ENCODE data around the gene LRRC41.
"Not testable (repeated sequence)": the region's sequence is repeated elsewhere in the genome, so short reads cannot be mapped to it uniquely, and the experiment has no call there.

LRRC41 gene

DNA sequence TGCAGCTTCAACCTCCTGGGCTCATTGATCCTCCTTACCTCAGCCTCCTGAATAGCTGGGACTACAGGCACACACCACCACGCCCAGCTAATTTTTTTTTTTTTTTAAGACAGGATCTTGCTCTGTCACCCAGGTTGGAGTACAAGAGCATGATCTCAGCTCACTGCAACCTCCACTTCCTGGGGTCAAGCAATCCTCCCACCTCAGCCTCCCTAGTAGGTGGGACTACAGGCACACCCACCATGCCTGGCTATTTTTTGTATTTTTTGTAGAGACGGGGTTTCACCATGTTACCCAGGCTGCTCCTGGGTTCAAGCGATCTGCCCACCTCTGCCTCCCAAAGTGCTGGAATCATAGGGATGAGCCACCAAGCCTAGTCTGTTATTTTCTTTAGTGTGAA, 59.6 kb downstream of the LRRC41 start:
- not testable (repeated sequence) for H2BK120ac ChIP-seq (ENCODE audit: low read depth, low read length); H3K23ac ChIP-seq (ENCODE audit: low read length); H3K79me1 ChIP-seq (ENCODE audit: low read length); H2BK5ac ChIP-seq (ENCODE audit: low read length); H3K4me1 ChIP-seq (ENCODE audit: control insufficient read depth, low read depth, low read length); H3K9ac ChIP-seq (ENCODE audit: low read length); H3K4ac ChIP-seq (ENCODE audit: low read depth, low read length); H3K18ac ChIP-seq (ENCODE audit: low read length); H3K79me2 ChIP-seq (ENCODE audit: control insufficient read depth, insufficient read depth, low read length); H3K4me2 ChIP-seq (ENCODE audit: low read length); H4K5ac ChIP-seq (ENCODE audit: low read length); H3K4me3 ChIP-seq (ENCODE audit: low read length); H2BK15ac ChIP-seq (replicated peaks; ENCODE audit: low read depth); H3K36me3 ChIP-seq (ENCODE audit: control insufficient read depth, insufficient read depth, low read length); H3K27ac ChIP-seq (ENCODE audit: low read depth, low read length); H3K56ac ChIP-seq (ENCODE audit: low read length); H3K27me3 ChIP-seq (ENCODE audit: insufficient read depth, low read length, poor library complexity); DNase-seq; H2AK5ac ChIP-seq (ENCODE audit: low read length); H4K8ac ChIP-seq (ENCODE audit: low read depth, low read length)
- WGBS (ENCODE audit: extremely low coverage, insufficient coverage, low lambda C conversion rate): no CpG with 5 or more reads among the region's 3 CpGs

DNA sequence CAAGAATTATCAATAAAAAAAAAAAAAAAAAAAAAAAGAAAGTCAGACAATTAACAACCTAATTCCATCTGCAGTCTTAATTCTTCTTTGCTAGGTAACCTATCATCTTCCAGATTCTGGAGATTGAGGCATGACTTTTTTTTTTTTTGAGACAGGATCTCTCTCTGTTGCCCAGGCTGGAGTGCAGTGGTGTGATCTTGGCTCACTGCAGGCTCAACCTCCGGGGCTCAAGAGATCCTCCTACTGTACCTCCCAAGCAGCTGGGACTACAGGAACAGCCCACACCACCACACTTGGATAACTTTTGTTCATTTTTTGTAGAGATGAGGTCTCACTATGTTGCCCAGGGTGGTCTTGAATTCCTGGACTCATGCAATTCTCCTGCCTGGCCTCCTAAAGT, 60.5 kb downstream of the LRRC41 start:
- Histone ChIP-seq H2AK5ac (ENCODE audit: low read length) (no peak overlapping the region), H3K4me2 (ENCODE audit: low read length) (no peak overlapping the region), H3K27me3 (ENCODE audit: insufficient read depth, low read length, poor library complexity) (no peaks in the 10 kb centered on the region), H4K8ac (ENCODE audit: low read depth, low read length) (no peak overlapping the region), H3K36me3 (ENCODE audit: control insufficient read depth, insufficient read depth, low read length) (no peaks in the 10 kb centered on the region), H4K5ac (ENCODE audit: low read length) (no peak overlapping the region), H3K9ac (ENCODE audit: low read length) (no peak overlapping the region), H2BK120ac (ENCODE audit: low read depth, low read length) (no peak overlapping the region), H2BK15ac (replicated peaks; ENCODE audit: low read depth) (no peak overlapping the region), H3K56ac (ENCODE audit: low read length) (no peak overlapping the region), H3K79me2 (ENCODE audit: control insufficient read depth, insufficient read depth, low read length) (peaks cover under 1% of the 10 kb centered on the region), H3K4me1 (ENCODE audit: control insufficient read depth, low read depth, low read length) (peaks cover 2% of the 10 kb centered on the region), H2BK5ac (ENCODE audit: low read length) (no peak overlapping the region), H3K4ac (ENCODE audit: low read depth, low read length) (no peak overlapping the region), H3K79me1 (ENCODE audit: low read length) (no peaks in the 10 kb centered on the region), H3K4me3 (ENCODE audit: low read length) (no peak overlapping the region), H3K18ac (ENCODE audit: low read length) (no peak overlapping the region), H3K23ac (ENCODE audit: low read length) (no peak overlapping the region), H3K27ac (ENCODE audit: low read depth, low read length) (no peak overlapping the region)
- DNase-seq: no peak
- no CpG with 5 or more reads among the region's 1 CpG for WGBS (ENCODE audit: extremely low coverage, insufficient coverage, low lambda C conversion rate)

DNA sequence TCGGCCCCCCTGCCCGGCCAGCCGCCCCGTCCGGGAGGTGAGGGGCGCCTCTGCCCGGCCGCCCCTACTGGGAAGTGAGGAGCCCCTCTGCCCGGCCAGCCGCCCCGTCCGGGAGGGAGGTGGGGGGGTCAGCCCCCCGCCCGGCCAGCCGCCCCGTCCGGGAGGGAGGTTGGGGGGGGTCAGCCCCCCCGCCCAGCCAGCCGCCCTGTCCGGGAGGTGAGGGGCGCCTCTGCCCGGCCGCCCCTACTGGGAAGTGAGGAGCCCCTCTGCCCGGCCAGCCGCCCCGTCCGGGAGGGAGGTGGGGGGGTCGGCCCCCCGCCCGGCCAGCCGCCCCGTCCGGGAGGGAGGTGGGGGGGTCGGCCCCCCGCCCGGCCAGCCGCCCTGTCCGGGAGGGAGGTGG, 61.7 kb downstream of the LRRC41 start:
- H3K23ac ChIP-seq (ENCODE audit: low read length); H3K18ac ChIP-seq (ENCODE audit: low read length); H3K27me3 ChIP-seq (ENCODE audit: insufficient read depth, low read length, poor library complexity); H3K4me3 ChIP-seq (ENCODE audit: low read length); H3K4me2 ChIP-seq (ENCODE audit: low read length); H3K56ac ChIP-seq (ENCODE audit: low read length); H3K36me3 ChIP-seq (ENCODE audit: control insufficient read depth, insufficient read depth, low read length); H4K5ac ChIP-seq (ENCODE audit: low read length); H2BK15ac ChIP-seq (replicated peaks; ENCODE audit: low read depth); H4K8ac ChIP-seq (ENCODE audit: low read depth, low read length); H3K9ac ChIP-seq (ENCODE audit: low read length); H3K79me2 ChIP-seq (ENCODE audit: control insufficient read depth, insufficient read depth, low read length); H3K4me1 ChIP-seq (ENCODE audit: control insufficient read depth, low read depth, low read length); H2AK5ac ChIP-seq (ENCODE audit: low read length); H2BK5ac ChIP-seq (ENCODE audit: low read length); DNase-seq; H2BK120ac ChIP-seq (ENCODE audit: low read depth, low read length); H3K79me1 ChIP-seq (ENCODE audit: low read length); H3K27ac ChIP-seq (ENCODE audit: low read depth, low read length); H3K4ac ChIP-seq (ENCODE audit: low read depth, low read length): not testable (repeated sequence)
- WGBS (ENCODE audit: extremely low coverage, insufficient coverage, low lambda C conversion rate): no CpG with 5 or more reads among the region's 38 CpGs

DNA sequence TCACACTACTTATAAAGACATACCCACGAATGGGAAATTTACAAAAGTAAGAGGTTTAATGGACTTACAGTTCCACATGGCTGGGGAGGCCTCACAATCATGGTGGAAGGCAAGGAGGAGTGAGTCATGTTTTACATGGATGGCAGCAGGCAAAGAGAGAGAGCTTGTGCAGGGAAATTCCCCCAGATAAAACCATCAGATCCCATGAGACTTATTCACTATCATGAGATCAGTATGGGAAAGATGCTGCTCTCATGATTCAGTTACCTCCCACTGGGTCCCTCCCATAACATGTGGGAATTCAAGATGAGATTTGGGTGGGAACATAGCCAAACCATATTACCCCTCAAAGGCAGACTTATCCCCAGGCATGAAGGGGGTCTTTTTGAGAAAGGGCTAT, 64.6 kb downstream of the LRRC41 start:
- H4K8ac ChIP-seq (ENCODE audit: low read depth, low read length); H3K4me2 ChIP-seq (ENCODE audit: low read length); H3K18ac ChIP-seq (ENCODE audit: low read length); H3K27me3 ChIP-seq (ENCODE audit: insufficient read depth, low read length, poor library complexity); H3K9ac ChIP-seq (ENCODE audit: low read length); H2BK120ac ChIP-seq (ENCODE audit: low read depth, low read length); DNase-seq; H3K4ac ChIP-seq (ENCODE audit: low read depth, low read length); H3K79me1 ChIP-seq (ENCODE audit: low read length); H3K79me2 ChIP-seq (ENCODE audit: control insufficient read depth, insufficient read depth, low read length); H3K4me1 ChIP-seq (ENCODE audit: control insufficient read depth, low read depth, low read length); H2BK5ac ChIP-seq (ENCODE audit: low read length); H4K5ac ChIP-seq (ENCODE audit: low read length); H2AK5ac ChIP-seq (ENCODE audit: low read length); H3K27ac ChIP-seq (ENCODE audit: low read depth, low read length); H2BK15ac ChIP-seq (replicated peaks; ENCODE audit: low read depth); H3K4me3 ChIP-seq (ENCODE audit: low read length); H3K56ac ChIP-seq (ENCODE audit: low read length); H3K36me3 ChIP-seq (ENCODE audit: control insufficient read depth, insufficient read depth, low read length); H3K23ac ChIP-seq (ENCODE audit: low read length): not testable (repeated sequence)
- no CpG with 5 or more reads among the region's 1 CpG for WGBS (ENCODE audit: extremely low coverage, insufficient coverage, low lambda C conversion rate)

DNA sequence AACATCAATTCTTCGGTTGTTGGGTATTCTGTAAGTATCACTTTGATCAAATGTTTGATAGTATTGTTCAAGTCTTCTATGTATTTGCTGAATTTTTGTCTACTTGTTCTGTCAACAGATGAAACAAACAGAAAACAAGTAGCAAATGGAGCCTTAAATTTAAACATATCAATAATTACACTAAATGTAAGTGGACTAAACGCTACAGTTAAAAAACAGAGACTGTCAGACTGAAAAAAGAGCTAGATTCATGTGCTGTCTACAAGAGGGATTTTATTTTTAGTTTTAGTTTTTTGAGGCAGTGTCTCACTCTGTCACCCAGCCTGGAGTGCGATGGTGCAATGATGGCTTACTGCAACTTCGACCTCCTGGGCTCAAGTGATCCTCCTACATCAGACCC, 66.5 kb downstream of the LRRC41 start:
- Histone ChIP-seq H3K79me2 (ENCODE audit: control insufficient read depth, insufficient read depth, low read length) (no peaks in the 10 kb centered on the region), H3K4me2 (ENCODE audit: low read length) (no peak overlapping the region), H3K4ac (ENCODE audit: low read depth, low read length) (no peak overlapping the region), H3K56ac (ENCODE audit: low read length) (no peak overlapping the region), H2AK5ac (ENCODE audit: low read length) (no peak overlapping the region), H2BK15ac (replicated peaks; ENCODE audit: low read depth) (no peak overlapping the region), H2BK120ac (ENCODE audit: low read depth, low read length) (no peak overlapping the region), H3K27ac (ENCODE audit: low read depth, low read length) (no peak overlapping the region), H3K36me3 (ENCODE audit: control insufficient read depth, insufficient read depth, low read length) (no peaks in the 10 kb centered on the region), H3K18ac (ENCODE audit: low read length) (no peak overlapping the region), H4K8ac (ENCODE audit: low read depth, low read length) (no peak overlapping the region), H3K9ac (ENCODE audit: low read length) (no peak overlapping the region), H2BK5ac (ENCODE audit: low read length) (no peak overlapping the region), H3K4me3 (ENCODE audit: low read length) (no peak overlapping the region), H3K23ac (ENCODE audit: low read length) (no peak overlapping the region), H3K4me1 (ENCODE audit: control insufficient read depth, low read depth, low read length) (no peaks in the 10 kb centered on the region), H4K5ac (ENCODE audit: low read length) (no peak overlapping the region), H3K27me3 (ENCODE audit: insufficient read depth, low read length, poor library complexity) (no peaks in the 10 kb centered on the region), H3K79me1 (ENCODE audit: low read length) (no peaks in the 10 kb centered on the region)
- no CpG with 5 or more reads among the region's 4 CpGs for WGBS (ENCODE audit: extremely low coverage, insufficient coverage, low lambda C conversion rate)
- no peak for DNase-seq

DNA sequence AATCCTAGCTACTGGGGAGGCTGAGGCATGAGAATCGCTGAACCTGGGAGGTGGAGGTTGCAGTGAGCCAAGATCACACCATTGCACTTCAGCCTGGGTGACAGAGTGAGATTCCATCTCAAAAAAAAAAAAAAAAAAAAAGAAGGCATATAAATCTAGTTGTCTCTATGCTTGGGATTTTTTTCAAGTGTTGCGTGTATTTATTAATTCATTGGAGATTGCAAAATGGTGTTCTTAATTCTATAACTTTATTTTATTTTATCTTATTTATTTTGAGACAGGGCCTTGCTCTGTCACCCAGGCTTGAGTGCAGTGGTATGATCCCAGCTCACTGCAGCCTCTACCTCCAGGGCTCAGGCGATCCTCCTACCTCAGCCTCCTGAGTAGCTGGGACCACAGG, 72.2 kb downstream of the LRRC41 start:
- H3K4me2 ChIP-seq (ENCODE audit: low read length); H3K18ac ChIP-seq (ENCODE audit: low read length); H2BK120ac ChIP-seq (ENCODE audit: low read depth, low read length); H3K36me3 ChIP-seq (ENCODE audit: control insufficient read depth, insufficient read depth, low read length); H3K4me1 ChIP-seq (ENCODE audit: control insufficient read depth, low read depth, low read length); H2BK5ac ChIP-seq (ENCODE audit: low read length); H2BK15ac ChIP-seq (replicated peaks; ENCODE audit: low read depth); H3K56ac ChIP-seq (ENCODE audit: low read length); H3K79me1 ChIP-seq (ENCODE audit: low read length); H2AK5ac ChIP-seq (ENCODE audit: low read length); H3K27me3 ChIP-seq (ENCODE audit: insufficient read depth, low read length, poor library complexity); H3K4ac ChIP-seq (ENCODE audit: low read depth, low read length); H3K9ac ChIP-seq (ENCODE audit: low read length); DNase-seq; H3K27ac ChIP-seq (ENCODE audit: low read depth, low read length); H3K23ac ChIP-seq (ENCODE audit: low read length); H4K5ac ChIP-seq (ENCODE audit: low read length); H3K4me3 ChIP-seq (ENCODE audit: low read length); H3K79me2 ChIP-seq (ENCODE audit: control insufficient read depth, insufficient read depth, low read length); H4K8ac ChIP-seq (ENCODE audit: low read depth, low read length): not testable (repeated sequence)
- WGBS (ENCODE audit: extremely low coverage, insufficient coverage, low lambda C conversion rate): no CpG with 5 or more reads among the region's 3 CpGs
